Spleen (tissue), 7 donors: ENCODE data around the gene DISC1.

ENCODE experiments used
- CTCF ChIP-seq, 11 experiments: fragments of 200-600 bp in 7 of 11; fragments of 450-650 bp in 4 of 11; sonication (generic) in 4 of 11; IDR thresholded peaks in 8 of 11; conservative IDR thresholded peaks in 3 of 11; 1 replicate in 7 of 11; 2 replicates in 4 of 11; pipeline versions ENCODE4 v1.4.0 to v1.8.0; 2016 to 2021; ENCODE audit warnings: antibody characterized with exemption in 11 of 11, inconsistent platforms in 4 of 11, mild to moderate bottlenecking in 1 of 11
- POLR2A ChIP-seq, 3 donors: fragments of 450-650 bp; IDR thresholded peaks; one replicate each; pipeline ENCODE4 v1.5.1; 2017; ENCODE audit warnings: antibody characterized with exemption in 3 of 3, mild to moderate bottlenecking in 1 of 3
- POLR2AphosphoS5 ChIP-seq, 3 donors: sonication (generic); formaldehyde crosslinking; IDR thresholded peaks; one replicate each; pipeline ENCODE4 v1.5.1; 2017; ENCODE audit warnings: antibody characterized with exemption in 3 of 3
- donor health status: DM: no; HTN: no; CAD: no; lungs with moderate emphysema.
- donor health status: DM: no; HTN: no; CAD: no.
- donor health status: DM: no; HTN: no; CAD: no.

- TF ChIP-seq CTCF (IDR thresholded peaks at IDR 0.05 in 8 of 11, conservative IDR thresholded peaks at IDR 0.05 in 3 of 11) (no peak), POLR2AphosphoS5 (IDR thresholded peaks at IDR 0.05) (no peak), POLR2A (IDR thresholded peaks at IDR 0.05) (no peak)
These were observed 108.8 kb downstream of the DISC1 start for GRCh38 chr1:231735411-231735810.
